ENCODE data around the gene CMBL. TPM values are rescaled to one million over a fixed set of nuclear protein-coding genes. Genes with fewer than 3 reads are reported as not detected.
A peak's percentile ranks its signal among the peaks of the same experiment; 100 is the strongest.
"Not testable (repeated sequence)": the region's sequence is repeated elsewhere in the genome, so short reads cannot be mapped to it uniquely, and the experiment has no call there.

The CMBL gene
- 3.9 TPM for total RNA-seq

- DNase-seq: peak; percentile 72
These were observed at the start of gene CMBL for GRCh38 chr5:10307206-10308148. CMBL (minus strand) TSS chr5:10307902; CDS start chr5:10290762, 17,140 bp downstream.

GRCh38 chr5:10355071-10355889, 47.6 kb upstream of the CMBL start:
- DNase-seq: no peak

- no peak for DNase-seq
These were observed 46.6 kb upstream of the CMBL start for GRCh38 chr5:10354048-10354872.

- peak; percentile 87 for DNase-seq
These were observed 45.7 kb upstream of the CMBL start, which contains the start of gene MARCHF6 for GRCh38 chr5:10353241-10354047. MARCHF6 (plus strand) TSS chr5:10353695; CDS start chr5:10353899, 204 bp downstream.

GRCh38 chr5:10352430-10353240, 44.9 kb upstream of the CMBL start:
- DNase-seq: no peak

GRCh38 chr5:10351919-10352318, 44.2 kb upstream of the CMBL start:
- no peak for DNase-seq

GRCh38 chr5:10351199-10351905, 43.6 kb upstream of the CMBL start:
- DNase-seq: no peak

- no peak for DNase-seq
These were observed 40.6 kb upstream of the CMBL start for GRCh38 chr5:10348258-10348657.

- DNase-seq: not testable (repeated sequence)
These were observed 36.9 kb upstream of the CMBL start for GRCh38 chr5:10344461-10345106.

- DNase-seq: no peak
These were observed 35.8 kb upstream of the CMBL start for GRCh38 chr5:10343486-10343885.

GRCh38 chr5:10339958-10340357, 32.3 kb upstream of the CMBL start:
- DNase-seq: no peak

GRCh38 chr5:10339058-10339811, 31.5 kb upstream of the CMBL start:
- peak; percentile 81 for DNase-seq

- no peak for DNase-seq
These were observed 31.0 kb upstream of the CMBL start for GRCh38 chr5:10338686-10339057.

- DNase-seq: no peak
These were observed 30.3 kb upstream of the CMBL start for GRCh38 chr5:10337986-10338385.

- no peak for DNase-seq
These were observed 29.4 kb upstream of the CMBL start for GRCh38 chr5:10337107-10337506.

- DNase-seq: no peak
These were observed 28.2 kb upstream of the CMBL start for GRCh38 chr5:10335711-10336470.

- no peak for DNase-seq
These were observed 27.1 kb upstream of the CMBL start for GRCh38 chr5:10334831-10335230.
